Measurements from ENCODE around the gene PLPP7. TPM values are rescaled to one million over a fixed set of nuclear protein-coding genes. Genes with fewer than 3 reads are reported as not detected.

Gene PLPP7
- total RNA-seq, 2 experiments from 2014 or later, result 0.11 to 0.16 TPM

DNA sequence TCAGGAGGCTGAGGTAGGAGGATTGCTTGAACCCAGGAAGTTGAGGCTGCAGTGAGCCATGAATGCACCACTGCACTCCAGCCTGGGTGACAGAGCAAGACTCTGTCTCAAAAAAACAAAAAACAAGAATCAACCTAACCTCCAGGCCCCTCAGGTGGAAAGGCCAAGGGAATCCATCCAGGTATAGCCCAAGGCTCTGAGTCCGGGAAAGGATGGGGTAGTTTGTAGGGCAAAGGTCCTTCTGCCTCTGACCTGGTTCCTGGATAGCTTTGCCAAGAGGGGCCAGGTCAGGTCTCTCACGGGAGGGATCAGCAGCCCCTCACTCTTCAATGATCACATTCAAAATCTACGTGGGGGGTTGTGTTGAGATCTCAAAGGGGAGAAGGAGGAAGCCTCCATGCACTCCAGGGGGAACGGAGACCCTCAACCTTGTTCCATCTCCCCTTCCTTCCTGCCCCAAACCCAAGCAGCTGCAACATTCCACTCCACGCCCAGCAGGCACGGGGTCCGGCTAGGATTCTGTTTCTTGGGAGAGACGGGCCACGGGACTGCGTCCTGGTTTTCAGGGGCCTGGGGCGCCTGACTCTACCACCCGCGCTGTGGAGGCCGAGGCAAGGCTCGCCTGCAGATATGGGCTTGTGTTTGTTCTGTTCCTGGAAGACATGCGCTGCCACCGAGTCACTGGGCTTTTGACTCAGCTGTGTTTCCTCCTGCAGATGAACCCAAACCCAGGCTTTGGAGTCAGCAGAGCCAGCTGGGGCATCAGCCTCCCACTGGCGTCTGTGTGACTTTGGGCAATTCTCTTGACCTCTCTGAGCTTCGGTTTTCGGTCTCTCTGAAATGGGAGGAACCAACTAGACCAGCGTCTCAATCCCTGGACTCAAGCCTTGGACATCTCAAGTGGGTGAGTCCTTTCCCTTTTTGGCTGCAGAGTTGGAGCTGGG is 35.5 kb downstream of the PLPP7 start:
- no peaks in the 10 kb centered on the region for H3K9me2 ChIP-seq (ENCODE audit: insufficient read depth, low read length)
- H3K4me1 ChIP-seq (ENCODE audit: insufficient read depth, low read length, poor library complexity, severe bottlenecking), result no peaks in the 10 kb centered on the region
- H3K4me3 ChIP-seq (ENCODE audit: low read depth, low read length, poor library complexity, severe bottlenecking), result no peak overlapping the region
- H4K20me1 ChIP-seq (ENCODE audit: insufficient read depth, low read length), result no peaks in the 10 kb centered on the region
- BruUV-seq (replicated peaks), result no TSS peak
- intact Hi-C loops (cut with micrococcal nuclease; ENCODE audit: unreplicated experiment), result no loop called here
- no peak overlapping the region for H2AFZ ChIP-seq (ENCODE audit: low read length)
- H3K79me2 ChIP-seq (ENCODE audit: insufficient read depth, low read depth, low read length), result no peaks in the 10 kb centered on the region
- no peak for DNase-seq (ENCODE audit: low spot score)
- no peaks in the 10 kb centered on the region for H3K36me3 ChIP-seq (ENCODE audit: insufficient read depth, low read length)
- TF ChIP-seq EZH2phosphoT487 (IDR thresholded peaks at IDR 0.05; ENCODE audit: borderline replicate concordance, low read depth, low read length) (no peak), CTCF (conservative IDR thresholded peaks at IDR 0.05; ENCODE audit: low read length) (no peak)
- H3K9me3 ChIP-seq (ENCODE audit: low read length), result no peaks in the 10 kb centered on the region
- no peak overlapping the region for H3K27ac ChIP-seq (ENCODE audit: low read depth, low read length, poor library complexity, severe bottlenecking)
- ChIA-PET CTCF (ENCODE audit: unreplicated experiment) (no interaction called here), POLR2A (no interaction called here)
- no peak overlapping the region for H3K4me2 ChIP-seq (ENCODE audit: low read length)

GRCh38 chr9:131329241-131329641 is 39.7 kb downstream of the PLPP7 start:
- ChIA-PET CTCF (ENCODE audit: unreplicated experiment) (no interaction called here), POLR2A (no interaction called here)
- no peak overlapping the region for H3K4me3 ChIP-seq (ENCODE audit: low read depth, low read length, poor library complexity, severe bottlenecking)
- no peaks in the 10 kb centered on the region for H3K4me1 ChIP-seq (ENCODE audit: insufficient read depth, low read length, poor library complexity, severe bottlenecking)
- no peak overlapping the region for H3K4me2 ChIP-seq (ENCODE audit: low read length)
- no peak overlapping the region for H2AFZ ChIP-seq (ENCODE audit: low read length)
- no peaks in the 10 kb centered on the region for H3K9me2 ChIP-seq (ENCODE audit: insufficient read depth, low read length)
- intact Hi-C loops (cut with micrococcal nuclease; ENCODE audit: unreplicated experiment), result no loop called here
- TF ChIP-seq EZH2phosphoT487 (IDR thresholded peaks at IDR 0.05; ENCODE audit: borderline replicate concordance, low read depth, low read length) (no peak), CTCF (conservative IDR thresholded peaks at IDR 0.05; ENCODE audit: low read length) (no peak)
- no peak for DNase-seq (ENCODE audit: low spot score)
- no TSS peak for BruUV-seq (replicated peaks)
- no peaks in the 10 kb centered on the region for H3K79me2 ChIP-seq (ENCODE audit: insufficient read depth, low read depth, low read length)
- no peaks in the 10 kb centered on the region for H3K36me3 ChIP-seq (ENCODE audit: insufficient read depth, low read length)
- H3K27ac ChIP-seq (ENCODE audit: low read depth, low read length, poor library complexity, severe bottlenecking), result no peak overlapping the region
- H3K9me3 ChIP-seq (ENCODE audit: low read length), result no peaks in the 10 kb centered on the region
- no peaks in the 10 kb centered on the region for H4K20me1 ChIP-seq (ENCODE audit: insufficient read depth, low read length)
